ENCODE measurements around the gene ASGR2. TPM values are rescaled to one million over a fixed set of nuclear protein-coding genes. Genes with fewer than 3 reads are reported as not detected.

Gene ASGR2
- total RNA-seq, 1 experiment from 2014 or later, result not detected

Other genes with a start within 250 kb of the ASGR2 start
- gene ALOX12, start 118.8 kb downstream of the ASGR2 start, total RNA-seq (2014; rRNA removed; shearing (Covaris generic); ENCODE audit: low replicate concordance), result not detected in 2 replicates
- gene RNASEK, start 102.2 kb downstream of the ASGR2 start, total RNA-seq (2014; rRNA removed; shearing (Covaris generic); ENCODE audit: low replicate concordance), result 45.2 and 62.3 TPM in 2 replicates
- 0.36 TPM in 1 of 2 replicates, not detected in the other for gene BCL6B, start 91.8 kb downstream of the ASGR2 start, total RNA-seq (2014; rRNA removed; shearing (Covaris generic); ENCODE audit: low replicate concordance)
- 0.96 and 1.1 TPM in 2 replicates for gene SLC16A13, start 78.8 kb downstream of the ASGR2 start, total RNA-seq (2014; rRNA removed; shearing (Covaris generic); ENCODE audit: low replicate concordance)
- not detected in 2 replicates for gene SLC16A11, start 70.7 kb downstream of the ASGR2 start, total RNA-seq (2014; rRNA removed; shearing (Covaris generic); ENCODE audit: low replicate concordance)
- gene CLEC10A, start 34.6 kb downstream of the ASGR2 start, total RNA-seq (2014; rRNA removed; shearing (Covaris generic); ENCODE audit: low replicate concordance), result not detected in 2 replicates
- 0.13 TPM in 1 of 2 replicates, not detected in the other for gene ASGR1, start 64.5 kb upstream of the ASGR2 start, total RNA-seq (2014; rRNA removed; shearing (Covaris generic); ENCODE audit: low replicate concordance)
- 7.5 and 15.3 TPM in 2 replicates for gene DLG4, start 105.0 kb upstream of the ASGR2 start, total RNA-seq (2014; rRNA removed; shearing (Covaris generic); ENCODE audit: low replicate concordance)
- gene ACADVL, start 105.1 kb upstream of the ASGR2 start, total RNA-seq (2014; rRNA removed; shearing (Covaris generic); ENCODE audit: low replicate concordance), result 240 and 427 TPM in 2 replicates
- 11.5 and 26.2 TPM in 2 replicates for gene DVL2, start 119.7 kb upstream of the ASGR2 start, total RNA-seq (2014; rRNA removed; shearing (Covaris generic); ENCODE audit: low replicate concordance)
- gene PHF23, start 124.6 kb upstream of the ASGR2 start, total RNA-seq (2014; rRNA removed; shearing (Covaris generic); ENCODE audit: low replicate concordance), result 34.4 and 62.7 TPM in 2 replicates
- 36.7 and 148 TPM in 2 replicates for gene GABARAP, start 127.6 kb upstream of the ASGR2 start, total RNA-seq (2014; rRNA removed; shearing (Covaris generic); ENCODE audit: low replicate concordance)
- 7.8 and 24.7 TPM in 2 replicates for gene CTDNEP1, start 136.9 kb upstream of the ASGR2 start, total RNA-seq (2014; rRNA removed; shearing (Covaris generic); ENCODE audit: low replicate concordance)
- gene ELP5, start 137.4 kb upstream of the ASGR2 start, total RNA-seq (2014; rRNA removed; shearing (Covaris generic); ENCODE audit: low replicate concordance), result 24.1 and 36.4 TPM in 2 replicates
- not detected in 2 replicates for gene CLDN7, start 147.7 kb upstream of the ASGR2 start, total RNA-seq (2014; rRNA removed; shearing (Covaris generic); ENCODE audit: low replicate concordance)
- not detected in 2 replicates for gene SLC2A4, start 166.9 kb upstream of the ASGR2 start, total RNA-seq (2014; rRNA removed; shearing (Covaris generic); ENCODE audit: low replicate concordance)
- gene YBX2, start 179.8 kb upstream of the ASGR2 start, total RNA-seq (2014; rRNA removed; shearing (Covaris generic); ENCODE audit: low replicate concordance), result 6.2 and 6.5 TPM in 2 replicates
- gene EIF5A, start 192.8 kb upstream of the ASGR2 start, total RNA-seq (2014; rRNA removed; shearing (Covaris generic); ENCODE audit: low replicate concordance), result 1,208 and 1,396 TPM in 2 replicates
- 37.3 and 55.3 TPM in 2 replicates for gene GPS2, start 200.5 kb upstream of the ASGR2 start, total RNA-seq (2014; rRNA removed; shearing (Covaris generic); ENCODE audit: low replicate concordance)
- 8.5 and 11.7 TPM in 2 replicates for gene NEURL4, start 214.5 kb upstream of the ASGR2 start, total RNA-seq (2014; rRNA removed; shearing (Covaris generic); ENCODE audit: low replicate concordance)
- 0.20 TPM in 1 of 2 replicates, not detected in the other for gene ACAP1, start 221.7 kb upstream of the ASGR2 start, total RNA-seq (2014; rRNA removed; shearing (Covaris generic); ENCODE audit: low replicate concordance)
- 5.0 and 6.5 TPM in 2 replicates for gene KCTD11, start 237.3 kb upstream of the ASGR2 start, total RNA-seq (2014; rRNA removed; shearing (Covaris generic); ENCODE audit: low replicate concordance)
- gene TMEM95, start 240.3 kb upstream of the ASGR2 start, total RNA-seq (2014; rRNA removed; shearing (Covaris generic); ENCODE audit: low replicate concordance), result not detected in 2 replicates

Data from MG63 (cell line).